Activated CD8-positive, alpha-beta memory T cell treated with anti-CD3 and anti-CD28 coated beads, Interleukin-2, amount 50 U/mL, for 24 hours (primary cell): ENCODE measurements around the gene NRIP1.

ENCODE experiments used
- DNase-seq: peaks from one replicate; pipeline ENCODE4 v3.0.0-alpha.2; 2020; ENCODE audit errors: extremely low read depth

NRIP1 gene, protein sequence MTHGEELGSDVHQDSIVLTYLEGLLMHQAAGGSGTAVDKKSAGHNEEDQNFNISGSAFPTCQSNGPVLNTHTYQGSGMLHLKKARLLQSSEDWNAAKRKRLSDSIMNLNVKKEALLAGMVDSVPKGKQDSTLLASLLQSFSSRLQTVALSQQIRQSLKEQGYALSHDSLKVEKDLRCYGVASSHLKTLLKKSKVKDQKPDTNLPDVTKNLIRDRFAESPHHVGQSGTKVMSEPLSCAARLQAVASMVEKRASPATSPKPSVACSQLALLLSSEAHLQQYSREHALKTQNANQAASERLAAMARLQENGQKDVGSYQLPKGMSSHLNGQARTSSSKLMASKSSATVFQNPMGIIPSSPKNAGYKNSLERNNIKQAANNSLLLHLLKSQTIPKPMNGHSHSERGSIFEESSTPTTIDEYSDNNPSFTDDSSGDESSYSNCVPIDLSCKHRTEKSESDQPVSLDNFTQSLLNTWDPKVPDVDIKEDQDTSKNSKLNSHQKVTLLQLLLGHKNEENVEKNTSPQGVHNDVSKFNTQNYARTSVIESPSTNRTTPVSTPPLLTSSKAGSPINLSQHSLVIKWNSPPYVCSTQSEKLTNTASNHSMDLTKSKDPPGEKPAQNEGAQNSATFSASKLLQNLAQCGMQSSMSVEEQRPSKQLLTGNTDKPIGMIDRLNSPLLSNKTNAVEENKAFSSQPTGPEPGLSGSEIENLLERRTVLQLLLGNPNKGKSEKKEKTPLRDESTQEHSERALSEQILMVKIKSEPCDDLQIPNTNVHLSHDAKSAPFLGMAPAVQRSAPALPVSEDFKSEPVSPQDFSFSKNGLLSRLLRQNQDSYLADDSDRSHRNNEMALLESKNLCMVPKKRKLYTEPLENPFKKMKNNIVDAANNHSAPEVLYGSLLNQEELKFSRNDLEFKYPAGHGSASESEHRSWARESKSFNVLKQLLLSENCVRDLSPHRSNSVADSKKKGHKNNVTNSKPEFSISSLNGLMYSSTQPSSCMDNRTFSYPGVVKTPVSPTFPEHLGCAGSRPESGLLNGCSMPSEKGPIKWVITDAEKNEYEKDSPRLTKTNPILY (N-terminal part only)

DNA sequence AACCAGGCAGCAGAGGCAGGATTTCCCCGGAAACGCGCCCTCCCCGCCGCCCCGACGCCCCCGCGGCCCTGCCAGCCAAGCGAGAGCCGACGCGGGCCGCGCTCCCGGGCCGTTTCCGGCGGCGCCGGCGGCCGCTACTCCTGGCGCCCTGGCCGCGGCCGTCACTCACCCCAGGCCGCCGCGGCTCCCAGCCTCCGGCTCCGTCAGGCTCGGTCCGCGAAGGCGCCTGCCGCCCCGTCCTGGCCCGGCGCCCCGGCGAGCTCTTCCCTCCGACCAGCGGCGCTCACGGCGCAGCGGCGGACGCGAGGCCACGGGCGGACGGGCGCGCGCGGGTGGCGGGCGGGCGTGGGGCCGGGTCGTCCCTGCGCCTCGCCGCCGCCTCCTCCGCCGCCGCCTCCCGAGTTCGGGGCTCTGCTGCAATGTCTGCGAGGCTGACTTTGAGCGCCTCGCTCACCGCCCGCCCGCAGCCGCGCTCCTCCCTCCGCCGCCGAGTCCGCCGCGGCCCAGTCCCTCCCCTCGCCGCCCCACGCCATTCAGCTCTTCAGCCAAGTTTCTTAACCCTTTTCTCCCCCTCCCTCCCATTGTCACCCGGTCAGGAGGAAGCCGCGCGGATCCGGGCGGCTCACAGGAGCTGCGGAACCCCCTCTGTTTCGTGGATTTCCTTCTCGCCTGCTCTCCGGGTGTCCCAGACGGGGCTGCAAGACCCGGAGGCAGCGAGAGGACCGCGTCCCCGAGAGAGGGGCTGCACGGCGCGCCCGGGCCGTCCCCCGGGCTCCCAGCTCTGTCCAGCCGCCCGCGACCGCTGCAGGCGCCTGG is at the start of gene NRIP1:
NRIP1 (minus strand) TSS at position 425 of the 816 bp plus-strand sequence. CDS start 96,808 bp downstream, outside the sequence.
- no peak for DNase-seq

DNA sequence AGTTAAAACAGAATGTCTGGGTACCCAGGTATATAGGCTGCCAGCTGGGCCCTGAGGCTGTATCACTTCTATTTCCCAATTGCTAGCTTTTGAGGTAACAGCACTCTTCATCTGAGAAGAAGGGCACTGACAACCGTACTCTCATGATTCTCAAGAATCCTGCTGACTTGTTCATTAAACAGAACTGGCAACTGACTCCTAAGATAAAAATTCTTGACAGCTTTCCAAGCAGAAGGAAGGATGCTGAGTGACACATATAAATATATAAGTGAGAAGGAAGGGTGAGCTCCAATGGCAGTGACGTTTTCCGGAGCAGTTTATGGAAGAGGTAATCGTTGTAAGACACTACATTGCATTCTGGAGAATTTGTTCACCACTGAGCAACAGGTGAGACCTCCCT is 48.1 kb upstream of the NRIP1 start:
- DNase-seq: no peak

DNA sequence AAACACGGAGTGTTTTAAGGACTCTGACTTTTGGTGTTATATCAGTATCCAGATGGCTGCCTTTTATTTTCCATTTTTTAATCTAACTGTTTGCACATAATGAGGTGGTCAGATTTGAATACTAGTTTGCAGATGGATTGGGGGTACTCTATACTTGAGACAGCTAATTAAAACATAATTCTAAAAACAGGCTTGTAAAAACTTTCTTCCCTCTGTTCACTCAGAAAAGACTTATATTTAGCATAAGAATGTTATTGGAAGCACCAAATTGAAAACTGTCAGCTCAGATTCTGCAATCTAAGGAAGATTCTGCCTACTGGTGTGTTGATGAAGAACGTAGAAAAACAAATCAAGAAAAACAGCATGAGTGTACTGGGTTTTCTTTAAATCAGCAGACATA is 44.0 kb upstream of the NRIP1 start:
- no peak for DNase-seq

DNA sequence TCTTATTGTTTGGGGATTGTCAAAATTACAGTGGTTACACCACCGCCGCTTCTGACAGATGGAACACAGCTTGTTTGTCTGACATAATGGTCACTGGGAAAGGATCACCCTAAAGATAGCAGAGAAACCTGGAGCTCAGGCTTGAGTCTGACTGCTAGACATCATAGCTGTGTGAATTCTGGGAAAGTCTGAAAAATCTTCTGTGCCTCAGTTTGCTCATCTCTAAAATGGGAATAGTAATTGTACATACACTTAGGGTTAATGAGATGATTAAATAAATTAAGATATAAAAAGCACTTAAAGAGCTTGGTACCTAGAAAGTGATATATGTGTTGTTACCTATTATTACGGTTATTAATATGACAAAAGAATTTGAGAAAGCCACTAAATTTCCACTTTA is 39.7 kb upstream of the NRIP1 start:
- no peak for DNase-seq

DNA sequence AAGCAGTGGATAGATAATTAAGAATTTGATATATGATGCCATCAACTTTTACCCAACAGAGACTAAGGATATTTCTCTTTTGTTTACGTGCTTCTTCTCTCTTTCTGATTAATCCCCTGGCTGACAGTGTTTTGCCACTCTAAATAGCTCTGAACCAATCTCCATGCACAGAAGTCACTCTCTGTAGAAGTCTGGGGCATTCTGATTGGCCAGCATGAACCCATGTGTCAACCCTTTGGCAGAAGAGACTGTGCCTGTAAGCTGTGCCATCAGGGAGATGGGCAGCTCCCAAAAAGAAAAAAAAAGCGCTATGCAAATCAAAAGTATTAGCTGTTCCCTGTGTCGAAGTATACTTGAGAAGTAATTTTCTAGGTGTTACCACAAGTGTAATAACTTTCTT is 34.1 kb upstream of the NRIP1 start:
- no peak for DNase-seq

DNA sequence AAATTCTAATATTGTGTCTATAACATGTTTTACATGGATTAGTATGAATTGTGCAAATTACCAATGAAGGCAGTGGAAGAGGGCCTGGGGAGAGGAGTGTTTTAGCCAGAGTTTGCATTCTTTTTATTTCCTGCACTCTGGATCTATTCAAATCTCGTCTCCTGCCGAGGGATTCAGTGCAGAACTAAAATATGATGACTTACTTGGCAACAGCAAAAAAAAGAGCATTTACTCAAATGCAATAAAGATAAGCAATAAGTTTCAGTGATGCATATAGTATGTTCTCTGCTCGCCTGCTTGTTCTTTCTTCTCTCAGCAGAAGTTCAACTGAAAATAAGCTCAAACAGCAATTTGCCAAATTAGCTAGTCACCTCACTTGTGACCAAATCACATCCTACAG is 33.4 kb upstream of the NRIP1 start:
- DNase-seq: no peak

DNA sequence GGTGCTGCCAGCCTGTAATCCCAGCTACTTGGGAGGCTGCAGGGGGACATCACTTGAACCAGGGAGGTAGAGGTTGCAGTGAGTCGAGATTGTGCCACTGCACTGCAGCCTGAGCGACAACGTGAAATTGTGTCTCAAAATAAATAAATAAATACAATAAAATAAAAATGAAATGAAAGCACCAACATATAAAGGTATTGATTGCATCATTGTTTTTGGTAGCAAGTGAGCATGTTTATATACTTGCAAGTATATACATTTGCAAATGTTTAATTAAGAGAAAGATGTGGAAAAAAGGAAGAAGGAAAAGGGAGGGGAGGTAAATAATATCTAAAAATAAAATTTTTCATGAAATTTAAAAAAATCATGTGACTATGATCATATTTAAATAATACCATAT is 32.8 kb upstream of the NRIP1 start:
- DNase-seq: no peak

DNA sequence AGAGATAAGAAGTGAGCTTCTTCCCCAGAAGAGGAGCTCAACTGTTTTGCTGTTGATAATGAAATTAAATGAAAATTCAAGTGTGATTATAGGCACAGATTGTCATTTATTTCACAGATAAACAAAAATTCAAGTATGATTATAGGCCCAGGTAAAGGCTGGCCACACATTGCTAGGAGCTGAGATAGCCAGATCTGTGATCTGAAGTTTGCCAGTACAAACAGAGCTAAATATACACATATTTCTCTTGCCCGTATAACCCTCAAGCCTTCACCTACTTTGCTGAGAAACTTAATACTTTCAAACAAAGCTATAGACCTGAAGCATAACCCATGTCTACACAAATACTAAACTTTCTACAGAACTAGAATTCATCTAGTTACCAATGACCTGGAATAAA is 31.3 kb upstream of the NRIP1 start:
- no peak for DNase-seq

DNA sequence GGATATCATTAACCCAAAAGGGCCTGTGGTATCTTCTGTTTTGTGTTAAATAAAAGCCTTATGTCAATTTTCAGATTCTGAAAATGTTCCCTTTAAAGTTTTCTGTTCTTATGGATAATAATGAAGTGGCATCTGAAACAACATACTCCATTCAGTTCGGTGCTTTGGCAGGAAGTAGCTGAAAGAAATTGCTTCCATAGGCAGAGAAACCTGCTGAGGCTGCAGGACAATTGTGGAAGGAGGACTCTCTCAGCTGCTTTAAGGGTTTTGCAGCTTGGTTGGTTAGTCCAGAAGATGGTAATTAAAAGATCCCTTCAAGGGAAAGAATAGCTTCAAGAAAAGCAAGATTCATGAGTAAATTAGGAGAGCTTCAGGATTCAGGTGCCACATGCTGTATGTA is 30.5 kb upstream of the NRIP1 start:
- no peak for DNase-seq

DNA sequence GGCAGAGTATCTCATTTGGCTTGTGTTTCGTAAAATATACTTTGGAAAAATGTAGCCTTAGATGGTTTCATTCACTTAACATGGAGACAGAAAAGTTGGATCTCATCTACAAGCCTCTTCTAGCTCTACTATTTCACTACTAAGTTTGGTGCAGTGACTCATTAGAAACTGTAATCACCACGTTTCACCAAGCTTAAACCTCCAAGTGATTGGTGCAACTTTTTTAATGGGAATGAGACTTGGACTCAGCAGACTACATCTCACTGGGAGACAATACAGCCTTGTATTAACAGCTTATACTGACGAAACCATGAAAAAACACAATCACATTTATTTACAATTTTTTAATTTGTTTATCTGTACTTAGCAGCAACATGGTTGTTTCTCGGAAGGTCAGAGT is 29.9 kb upstream of the NRIP1 start:
- no peak for DNase-seq

DNA sequence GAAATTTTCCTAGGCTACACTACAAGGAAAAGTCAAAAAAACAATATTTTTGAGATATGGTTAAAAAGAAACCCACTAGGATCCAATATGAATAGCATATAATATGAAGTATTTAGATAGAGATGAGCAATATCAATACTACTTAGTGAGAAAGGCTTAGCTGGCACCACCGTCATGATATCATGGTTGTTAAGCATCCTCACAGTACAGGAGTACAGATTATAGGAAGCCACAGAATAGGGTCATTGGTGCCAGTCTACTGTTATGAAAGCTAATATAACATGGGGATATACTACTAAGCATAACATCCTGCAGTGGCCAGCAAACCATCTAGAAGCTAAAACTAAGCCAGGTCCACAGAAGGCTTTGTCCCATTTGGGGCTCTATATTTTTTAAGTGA is 28.4 kb upstream of the NRIP1 start:
- no peak for DNase-seq

DNA sequence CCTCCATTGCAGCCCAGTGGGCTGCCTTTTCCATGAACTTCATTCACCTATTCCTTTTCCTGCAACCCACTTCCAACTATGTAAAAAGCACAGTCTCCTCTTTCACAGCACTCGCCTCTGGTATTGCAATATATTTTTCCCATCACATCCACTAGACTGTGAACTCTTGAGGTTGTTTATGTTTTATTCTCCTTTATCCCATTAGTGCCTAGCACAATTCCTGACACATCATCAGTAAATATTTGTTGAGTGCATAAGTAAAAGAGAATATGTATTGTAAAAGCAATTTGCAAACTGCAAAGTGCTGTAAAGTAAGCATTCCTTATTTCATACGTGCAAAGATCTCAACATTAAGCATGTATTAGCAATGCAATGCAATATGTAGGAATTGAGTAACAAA is 27.9 kb upstream of the NRIP1 start:
- no peak for DNase-seq

DNA sequence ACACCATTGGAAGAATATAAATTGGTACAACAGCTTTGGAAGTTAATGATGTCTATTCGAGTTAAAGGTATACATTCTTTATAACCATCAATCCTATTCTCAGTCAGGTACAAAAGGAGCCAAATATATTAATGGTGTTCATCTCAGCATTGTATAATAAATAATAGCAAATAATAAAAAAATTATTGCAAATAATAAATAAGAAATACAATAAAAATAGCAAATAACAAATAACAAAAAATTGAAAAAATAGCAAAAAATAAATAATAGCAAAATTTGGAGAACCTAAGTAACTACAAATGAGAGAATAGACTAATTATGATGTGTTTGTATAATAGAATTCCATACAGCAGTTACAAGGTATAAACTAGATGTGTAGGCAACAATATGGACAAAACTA is 25.6 kb upstream of the NRIP1 start:
- DNase-seq: no peak

DNA sequence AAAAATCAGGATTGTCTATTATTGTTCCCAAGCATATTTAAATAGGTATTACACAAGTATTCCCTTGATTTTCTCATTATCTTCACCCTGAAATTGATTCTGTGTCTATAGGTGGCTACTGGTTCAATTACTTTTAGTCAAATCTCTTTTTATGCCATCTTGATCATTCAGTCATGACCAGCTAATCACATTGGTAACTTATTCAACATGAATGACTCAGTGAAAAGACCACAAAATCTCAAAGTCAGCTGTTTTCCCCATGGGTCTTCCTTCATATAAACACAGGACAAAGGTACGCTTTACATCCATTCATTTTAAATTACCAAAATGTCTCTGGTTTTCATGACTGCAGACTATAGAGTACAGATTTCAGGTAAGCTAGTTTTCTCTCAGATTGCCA is 23.7 kb upstream of the NRIP1 start:
- no peak for DNase-seq

DNA sequence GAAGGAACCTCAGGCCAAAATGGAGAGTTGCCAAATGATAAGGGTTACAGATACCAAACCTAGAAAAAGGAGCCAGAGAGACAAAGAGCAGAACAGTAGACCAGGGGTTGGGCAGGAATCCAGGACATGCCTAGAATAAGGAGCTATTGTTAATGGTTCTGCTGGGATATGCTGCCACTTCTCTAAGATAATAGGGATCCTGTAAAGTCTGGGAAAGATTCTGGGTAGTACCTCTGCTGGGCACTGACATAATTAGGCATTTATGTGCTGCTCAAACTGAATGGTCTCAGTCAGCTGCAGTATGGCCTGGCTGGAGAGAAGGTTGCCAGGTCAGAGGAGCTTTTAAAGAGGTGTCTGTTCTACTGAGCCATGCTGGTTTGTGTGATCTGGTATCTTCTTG is 19.9 kb upstream of the NRIP1 start:
- DNase-seq: no peak

DNA sequence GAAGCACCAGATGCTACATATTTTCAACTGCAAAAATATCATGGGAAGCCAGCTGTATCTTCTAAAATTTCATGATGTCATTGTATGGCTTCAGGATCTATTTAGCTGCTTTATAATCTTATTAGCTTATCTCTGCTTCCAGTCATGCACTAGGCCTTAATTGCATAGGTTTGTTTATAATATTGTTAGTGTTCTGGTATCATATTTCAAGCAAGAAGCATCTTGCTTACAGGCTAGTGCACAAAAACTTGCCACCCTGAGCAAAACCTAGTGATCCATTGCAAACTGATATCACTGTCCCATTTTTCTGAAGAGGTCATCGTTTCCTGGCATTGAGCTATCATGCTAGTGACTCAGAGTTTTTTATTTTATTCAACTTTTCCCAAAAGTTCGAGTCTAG is 15.7 kb upstream of the NRIP1 start:
- DNase-seq: no peak

DNA sequence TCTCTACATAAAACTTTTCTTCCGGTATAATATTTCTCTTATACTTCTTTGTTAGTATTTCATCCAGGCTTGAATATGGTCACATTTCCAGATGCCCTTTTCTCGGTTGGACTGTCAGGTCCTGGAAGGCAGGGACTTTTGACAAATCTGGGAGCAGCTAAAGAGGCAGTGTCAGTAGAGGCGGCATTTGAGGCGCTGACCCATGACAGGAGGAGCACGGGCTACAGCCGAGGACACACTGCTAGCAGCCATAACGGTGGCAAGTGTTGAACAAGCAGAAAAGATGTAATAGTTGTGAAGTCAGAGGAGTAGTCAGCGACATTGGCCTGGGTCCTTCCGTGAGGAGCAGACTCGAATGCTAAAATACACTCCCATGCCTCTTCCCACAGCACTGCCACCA is 14.5 kb upstream of the NRIP1 start:
- DNase-seq: no peak

DNA sequence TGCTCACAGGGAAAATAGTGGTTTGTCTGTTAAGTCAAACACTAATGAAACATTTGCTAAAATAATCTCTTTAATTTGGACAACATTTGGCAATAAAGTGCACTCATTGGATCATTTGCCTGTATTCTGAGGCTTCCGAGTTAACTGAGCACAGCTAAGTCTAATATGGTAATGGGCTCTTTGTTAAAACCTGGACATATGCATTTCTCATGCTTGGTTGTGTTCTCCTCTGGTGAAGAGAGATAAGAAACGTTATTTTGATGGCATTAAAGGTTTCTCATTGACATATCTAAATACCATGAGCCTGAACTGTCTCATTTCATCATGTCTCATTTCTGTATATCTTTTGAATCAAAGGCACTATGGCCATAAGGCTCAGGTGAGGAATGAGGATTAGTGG is 13.4 kb upstream of the NRIP1 start:
- DNase-seq: no peak

DNA sequence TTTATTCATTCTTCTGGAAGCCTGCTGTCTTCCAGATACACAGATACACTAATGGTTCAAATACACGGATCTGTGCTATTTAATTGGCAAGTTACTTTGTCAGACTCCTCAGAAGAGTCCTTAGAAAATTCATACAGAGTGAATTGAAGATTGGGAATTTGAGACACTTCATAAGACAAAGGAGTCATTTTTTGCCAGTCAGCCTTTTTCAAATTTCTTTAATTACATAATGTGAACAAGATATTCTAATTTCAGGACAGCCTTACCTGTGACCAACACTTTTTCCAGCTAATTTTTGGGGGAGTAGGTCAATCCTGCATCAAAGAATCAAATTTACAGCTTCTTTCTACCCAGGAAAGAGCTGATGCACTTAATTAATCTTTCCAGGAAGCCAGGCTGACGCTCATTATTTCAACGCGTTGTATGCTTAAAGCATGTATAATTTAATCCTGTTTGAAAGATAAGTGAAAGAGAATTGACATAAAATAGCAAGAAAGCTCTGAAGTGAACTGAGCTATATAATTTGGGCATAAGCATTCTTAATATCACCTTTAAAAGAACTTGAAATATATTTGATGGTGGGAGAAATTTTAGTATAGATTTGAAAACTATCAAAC is 12.8 kb upstream of the NRIP1 start:
- no peak for DNase-seq

DNA sequence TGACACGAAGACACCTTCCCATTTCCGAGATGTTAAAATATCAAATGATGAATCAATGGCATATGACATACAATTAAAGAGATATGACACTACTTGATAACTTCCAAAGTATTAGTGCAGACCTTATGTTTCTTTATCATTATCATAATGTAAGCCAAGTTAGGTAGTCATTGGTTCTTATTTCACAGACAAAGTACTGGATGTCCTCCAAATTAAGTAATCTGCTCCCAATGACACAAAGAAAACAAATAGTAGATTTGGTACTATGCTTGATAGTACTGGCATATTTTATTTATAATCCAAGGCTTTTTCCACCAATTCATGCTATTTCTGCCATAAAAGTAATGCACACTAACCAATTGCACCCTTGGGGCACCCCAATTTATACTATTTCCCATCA is 11.9 kb upstream of the NRIP1 start:
- DNase-seq: no peak

DNA sequence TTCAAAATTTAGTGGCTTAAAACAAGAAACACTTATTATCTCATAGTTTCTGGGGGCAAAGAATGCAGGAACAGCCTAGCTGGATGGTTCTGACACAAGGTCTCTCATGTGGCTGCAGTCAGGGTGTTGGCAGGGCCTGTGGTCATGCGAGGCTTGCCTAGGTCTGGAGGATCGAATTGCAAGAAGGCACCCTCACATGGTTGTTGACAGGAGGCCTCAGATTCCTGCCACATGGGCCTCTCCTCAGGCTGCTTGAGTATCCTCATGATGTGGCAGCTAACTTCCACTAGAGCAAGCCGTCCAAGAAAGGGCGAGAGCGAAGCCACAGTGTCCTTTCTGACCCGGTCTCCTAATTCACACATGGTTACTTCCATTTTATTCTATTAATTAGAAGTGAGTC is 6.2 kb upstream of the NRIP1 start:
- no peak for DNase-seq
